ENCODE data around the gene BCKDHA. TPM values are rescaled to one million over a fixed set of nuclear protein-coding genes. Genes with fewer than 3 reads are reported as not detected.

Gene BCKDHA
- total and polyA plus RNA-seq, 9 of the 15 experiments (the other 6 are each of a cell fraction or from before 2014, with no cell fraction given): 4.5 to 52.5 (median 14.1) TPM

DNA sequence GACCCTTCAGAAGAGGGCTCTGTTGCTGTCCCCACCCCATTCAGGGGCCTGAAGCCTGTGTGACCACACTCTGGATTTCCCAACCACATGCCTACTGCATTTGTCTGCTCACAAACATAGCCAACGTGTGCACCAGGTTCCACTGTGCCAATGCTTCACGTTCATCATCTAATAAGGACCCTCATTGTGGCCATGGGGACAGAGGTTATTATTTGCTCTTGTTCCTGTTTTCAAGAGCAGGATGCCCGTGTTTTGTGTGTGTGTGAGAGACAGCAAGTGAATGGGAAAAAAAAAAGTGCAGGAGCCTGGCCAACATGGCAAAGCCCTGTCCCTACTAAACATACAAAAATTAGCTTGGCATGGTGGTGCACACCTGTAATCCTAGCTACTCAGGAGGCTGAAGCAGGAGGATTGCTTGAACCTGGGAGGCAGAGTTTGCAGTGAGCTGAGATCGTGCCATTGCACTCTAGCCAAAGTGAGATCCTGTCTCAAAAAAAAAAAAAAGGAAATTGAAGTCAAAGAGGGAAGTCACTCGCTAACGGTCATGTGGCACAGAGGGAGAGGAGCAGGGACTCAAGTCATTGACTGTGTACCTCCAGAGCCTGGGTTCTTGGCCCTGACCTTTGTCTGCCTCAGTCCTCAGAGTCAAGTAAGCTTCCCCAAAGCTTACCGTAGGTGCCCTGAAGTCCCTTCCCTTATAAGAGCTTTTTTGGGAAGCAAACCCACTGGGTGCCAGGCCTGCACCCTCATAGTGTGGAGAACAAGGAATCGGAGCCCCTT is 22.7 kb downstream of the BCKDHA start (continued):
- TF ChIP-seq, protein P1, sequence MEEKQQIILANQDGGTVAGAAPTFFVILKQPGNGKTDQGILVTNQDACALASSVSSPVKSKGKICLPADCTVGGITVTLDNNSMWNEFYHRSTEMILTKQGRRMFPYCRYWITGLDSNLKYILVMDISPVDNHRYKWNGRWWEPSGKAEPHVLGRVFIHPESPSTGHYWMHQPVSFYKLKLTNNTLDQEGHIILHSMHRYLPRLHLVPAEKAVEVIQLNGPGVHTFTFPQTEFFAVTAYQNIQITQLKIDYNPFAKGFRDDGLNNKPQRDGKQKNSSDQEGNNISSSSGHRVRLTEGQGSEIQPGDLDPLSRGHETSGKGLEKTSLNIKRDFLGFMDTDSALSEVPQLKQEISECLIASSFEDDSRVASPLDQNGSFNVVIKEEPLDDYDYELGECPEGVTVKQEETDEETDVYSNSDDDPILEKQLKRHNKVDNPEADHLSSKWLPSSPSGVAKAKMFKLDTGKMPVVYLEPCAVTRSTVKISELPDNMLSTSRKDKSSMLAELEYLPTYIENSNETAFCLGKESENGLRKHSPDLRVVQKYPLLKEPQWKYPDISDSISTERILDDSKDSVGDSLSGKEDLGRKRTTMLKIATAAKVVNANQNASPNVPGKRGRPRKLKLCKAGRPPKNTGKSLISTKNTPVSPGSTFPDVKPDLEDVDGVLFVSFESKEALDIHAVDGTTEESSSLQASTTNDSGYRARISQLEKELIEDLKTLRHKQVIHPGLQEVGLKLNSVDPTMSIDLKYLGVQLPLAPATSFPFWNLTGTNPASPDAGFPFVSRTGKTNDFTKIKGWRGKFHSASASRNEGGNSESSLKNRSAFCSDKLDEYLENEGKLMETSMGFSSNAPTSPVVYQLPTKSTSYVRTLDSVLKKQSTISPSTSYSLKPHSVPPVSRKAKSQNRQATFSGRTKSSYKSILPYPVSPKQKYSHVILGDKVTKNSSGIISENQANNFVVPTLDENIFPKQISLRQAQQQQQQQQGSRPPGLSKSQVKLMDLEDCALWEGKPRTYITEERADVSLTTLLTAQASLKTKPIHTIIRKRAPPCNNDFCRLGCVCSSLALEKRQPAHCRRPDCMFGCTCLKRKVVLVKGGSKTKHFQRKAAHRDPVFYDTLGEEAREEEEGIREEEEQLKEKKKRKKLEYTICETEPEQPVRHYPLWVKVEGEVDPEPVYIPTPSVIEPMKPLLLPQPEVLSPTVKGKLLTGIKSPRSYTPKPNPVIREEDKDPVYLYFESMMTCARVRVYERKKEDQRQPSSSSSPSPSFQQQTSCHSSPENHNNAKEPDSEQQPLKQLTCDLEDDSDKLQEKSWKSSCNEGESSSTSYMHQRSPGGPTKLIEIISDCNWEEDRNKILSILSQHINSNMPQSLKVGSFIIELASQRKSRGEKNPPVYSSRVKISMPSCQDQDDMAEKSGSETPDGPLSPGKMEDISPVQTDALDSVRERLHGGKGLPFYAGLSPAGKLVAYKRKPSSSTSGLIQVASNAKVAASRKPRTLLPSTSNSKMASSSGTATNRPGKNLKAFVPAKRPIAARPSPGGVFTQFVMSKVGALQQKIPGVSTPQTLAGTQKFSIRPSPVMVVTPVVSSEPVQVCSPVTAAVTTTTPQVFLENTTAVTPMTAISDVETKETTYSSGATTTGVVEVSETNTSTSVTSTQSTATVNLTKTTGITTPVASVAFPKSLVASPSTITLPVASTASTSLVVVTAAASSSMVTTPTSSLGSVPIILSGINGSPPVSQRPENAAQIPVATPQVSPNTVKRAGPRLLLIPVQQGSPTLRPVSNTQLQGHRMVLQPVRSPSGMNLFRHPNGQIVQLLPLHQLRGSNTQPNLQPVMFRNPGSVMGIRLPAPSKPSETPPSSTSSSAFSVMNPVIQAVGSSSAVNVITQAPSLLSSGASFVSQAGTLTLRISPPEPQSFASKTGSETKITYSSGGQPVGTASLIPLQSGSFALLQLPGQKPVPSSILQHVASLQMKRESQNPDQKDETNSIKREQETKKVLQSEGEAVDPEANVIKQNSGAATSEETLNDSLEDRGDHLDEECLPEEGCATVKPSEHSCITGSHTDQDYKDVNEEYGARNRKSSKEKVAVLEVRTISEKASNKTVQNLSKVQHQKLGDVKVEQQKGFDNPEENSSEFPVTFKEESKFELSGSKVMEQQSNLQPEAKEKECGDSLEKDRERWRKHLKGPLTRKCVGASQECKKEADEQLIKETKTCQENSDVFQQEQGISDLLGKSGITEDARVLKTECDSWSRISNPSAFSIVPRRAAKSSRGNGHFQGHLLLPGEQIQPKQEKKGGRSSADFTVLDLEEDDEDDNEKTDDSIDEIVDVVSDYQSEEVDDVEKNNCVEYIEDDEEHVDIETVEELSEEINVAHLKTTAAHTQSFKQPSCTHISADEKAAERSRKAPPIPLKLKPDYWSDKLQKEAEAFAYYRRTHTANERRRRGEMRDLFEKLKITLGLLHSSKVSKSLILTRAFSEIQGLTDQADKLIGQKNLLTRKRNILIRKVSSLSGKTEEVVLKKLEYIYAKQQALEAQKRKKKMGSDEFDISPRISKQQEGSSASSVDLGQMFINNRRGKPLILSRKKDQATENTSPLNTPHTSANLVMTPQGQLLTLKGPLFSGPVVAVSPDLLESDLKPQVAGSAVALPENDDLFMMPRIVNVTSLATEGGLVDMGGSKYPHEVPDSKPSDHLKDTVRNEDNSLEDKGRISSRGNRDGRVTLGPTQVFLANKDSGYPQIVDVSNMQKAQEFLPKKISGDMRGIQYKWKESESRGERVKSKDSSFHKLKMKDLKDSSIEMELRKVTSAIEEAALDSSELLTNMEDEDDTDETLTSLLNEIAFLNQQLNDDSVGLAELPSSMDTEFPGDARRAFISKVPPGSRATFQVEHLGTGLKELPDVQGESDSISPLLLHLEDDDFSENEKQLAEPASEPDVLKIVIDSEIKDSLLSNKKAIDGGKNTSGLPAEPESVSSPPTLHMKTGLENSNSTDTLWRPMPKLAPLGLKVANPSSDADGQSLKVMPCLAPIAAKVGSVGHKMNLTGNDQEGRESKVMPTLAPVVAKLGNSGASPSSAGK (IDR thresholded peaks at IDR 0.05): no peak
- TF ChIP-seq U2AF2 (optimal IDR thresholded peaks at IDR 0.05; ENCODE audit: low read depth, low read length): no peak

Data from K562 (cell line).